Measurements from ENCODE around the gene STMN3.

DNA sequence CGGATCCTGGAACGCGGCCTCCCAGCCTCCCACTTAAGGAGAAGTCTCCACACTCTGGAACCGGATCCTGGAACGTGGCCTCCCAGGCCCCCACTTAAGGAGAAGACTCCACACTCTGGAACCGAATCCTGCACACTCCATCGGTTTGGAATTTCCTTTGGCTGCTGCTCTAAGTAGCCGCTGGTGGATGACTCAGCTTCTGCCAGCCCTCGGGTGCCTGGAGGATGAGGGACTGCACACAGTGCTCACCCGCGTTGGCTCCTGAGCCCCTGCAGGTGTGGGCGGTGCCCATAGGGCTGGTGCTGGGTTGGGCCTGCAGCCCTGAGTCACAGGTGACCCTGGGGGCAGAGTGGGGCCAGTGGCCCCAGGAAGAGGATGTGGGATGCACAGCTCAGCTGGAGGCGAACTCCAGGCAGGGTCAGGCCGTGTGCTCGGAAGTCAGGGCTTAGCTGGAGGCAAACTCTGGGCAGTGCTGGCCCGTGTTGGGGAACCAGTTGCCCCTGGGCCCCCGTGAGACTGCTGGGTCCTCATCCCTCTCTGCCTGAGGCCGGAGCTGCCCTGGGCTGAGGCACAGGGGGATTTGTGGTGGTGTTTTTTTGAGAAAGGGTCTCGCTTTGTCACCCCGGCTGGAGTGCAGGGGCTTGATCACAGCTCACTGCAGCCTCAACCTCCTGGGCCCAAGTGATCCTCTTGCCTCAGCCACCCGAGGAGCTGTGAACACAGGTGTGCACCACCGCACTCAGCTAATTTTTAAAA, 29.3 kb upstream of the STMN3 start:
- TF ChIP-seq, protein P1, sequence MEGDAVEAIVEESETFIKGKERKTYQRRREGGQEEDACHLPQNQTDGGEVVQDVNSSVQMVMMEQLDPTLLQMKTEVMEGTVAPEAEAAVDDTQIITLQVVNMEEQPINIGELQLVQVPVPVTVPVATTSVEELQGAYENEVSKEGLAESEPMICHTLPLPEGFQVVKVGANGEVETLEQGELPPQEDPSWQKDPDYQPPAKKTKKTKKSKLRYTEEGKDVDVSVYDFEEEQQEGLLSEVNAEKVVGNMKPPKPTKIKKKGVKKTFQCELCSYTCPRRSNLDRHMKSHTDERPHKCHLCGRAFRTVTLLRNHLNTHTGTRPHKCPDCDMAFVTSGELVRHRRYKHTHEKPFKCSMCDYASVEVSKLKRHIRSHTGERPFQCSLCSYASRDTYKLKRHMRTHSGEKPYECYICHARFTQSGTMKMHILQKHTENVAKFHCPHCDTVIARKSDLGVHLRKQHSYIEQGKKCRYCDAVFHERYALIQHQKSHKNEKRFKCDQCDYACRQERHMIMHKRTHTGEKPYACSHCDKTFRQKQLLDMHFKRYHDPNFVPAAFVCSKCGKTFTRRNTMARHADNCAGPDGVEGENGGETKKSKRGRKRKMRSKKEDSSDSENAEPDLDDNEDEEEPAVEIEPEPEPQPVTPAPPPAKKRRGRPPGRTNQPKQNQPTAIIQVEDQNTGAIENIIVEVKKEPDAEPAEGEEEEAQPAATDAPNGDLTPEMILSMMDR (IDR thresholded peaks at IDR 0.05; ENCODE audit: insufficient read depth, low read length) = no peak
- TF ChIP-seq POLR2AphosphoS5 (IDR thresholded peaks at IDR 0.05; ENCODE audit: low read depth) (no peak), GABPA (IDR thresholded peaks at IDR 0.05; ENCODE audit: low read depth) (no peak)
- TF ChIP-seq, protein P2, sequence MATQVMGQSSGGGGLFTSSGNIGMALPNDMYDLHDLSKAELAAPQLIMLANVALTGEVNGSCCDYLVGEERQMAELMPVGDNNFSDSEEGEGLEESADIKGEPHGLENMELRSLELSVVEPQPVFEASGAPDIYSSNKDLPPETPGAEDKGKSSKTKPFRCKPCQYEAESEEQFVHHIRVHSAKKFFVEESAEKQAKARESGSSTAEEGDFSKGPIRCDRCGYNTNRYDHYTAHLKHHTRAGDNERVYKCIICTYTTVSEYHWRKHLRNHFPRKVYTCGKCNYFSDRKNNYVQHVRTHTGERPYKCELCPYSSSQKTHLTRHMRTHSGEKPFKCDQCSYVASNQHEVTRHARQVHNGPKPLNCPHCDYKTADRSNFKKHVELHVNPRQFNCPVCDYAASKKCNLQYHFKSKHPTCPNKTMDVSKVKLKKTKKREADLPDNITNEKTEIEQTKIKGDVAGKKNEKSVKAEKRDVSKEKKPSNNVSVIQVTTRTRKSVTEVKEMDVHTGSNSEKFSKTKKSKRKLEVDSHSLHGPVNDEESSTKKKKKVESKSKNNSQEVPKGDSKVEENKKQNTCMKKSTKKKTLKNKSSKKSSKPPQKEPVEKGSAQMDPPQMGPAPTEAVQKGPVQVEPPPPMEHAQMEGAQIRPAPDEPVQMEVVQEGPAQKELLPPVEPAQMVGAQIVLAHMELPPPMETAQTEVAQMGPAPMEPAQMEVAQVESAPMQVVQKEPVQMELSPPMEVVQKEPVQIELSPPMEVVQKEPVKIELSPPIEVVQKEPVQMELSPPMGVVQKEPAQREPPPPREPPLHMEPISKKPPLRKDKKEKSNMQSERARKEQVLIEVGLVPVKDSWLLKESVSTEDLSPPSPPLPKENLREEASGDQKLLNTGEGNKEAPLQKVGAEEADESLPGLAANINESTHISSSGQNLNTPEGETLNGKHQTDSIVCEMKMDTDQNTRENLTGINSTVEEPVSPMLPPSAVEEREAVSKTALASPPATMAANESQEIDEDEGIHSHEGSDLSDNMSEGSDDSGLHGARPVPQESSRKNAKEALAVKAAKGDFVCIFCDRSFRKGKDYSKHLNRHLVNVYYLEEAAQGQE (IDR thresholded peaks at IDR 0.05; ENCODE audit: insufficient replicate concordance, low read depth) = no peak
